DOHH2 (cell line): ENCODE results near the gene PPP4R1.

ENCODE experiments used
- CTCF ChIP-seq: fragments of 200-600 bp; sonication (generic); IDR thresholded peaks from one replicate; pipeline ENCODE4 v1.5.1; 2014; ENCODE audit warnings: antibody characterized with exemption, mild to moderate bottlenecking, low read depth, low read length; ENCODE audit not compliant: poor library complexity, severe bottlenecking
- EZH2phosphoT487 ChIP-seq: fragments of 200-600 bp; sonication (generic); IDR thresholded peaks from 2 replicates; pipeline ENCODE4 v1.6.1; 2017; ENCODE audit warnings: borderline replicate concordance, mild to moderate bottlenecking, antibody characterized with exemption, low read length, moderate library complexity, mixed read lengths

GRCh38 chr18:9547782-9548181 lies 66.6 kb downstream of the PPP4R1 start:
- TF ChIP-seq CTCF (no peak), EZH2phosphoT487 (no peak)
